ENCODE measurements around the gene ERCC8. TPM values are rescaled to one million over a fixed set of nuclear protein-coding genes. Genes with fewer than 3 reads are reported as not detected.

ERCC8 gene
- total and polyA plus RNA-seq, 2 of the 13 experiments (the other 11 are each of a cell fraction or from before 2014, with no cell fraction given): 24.4 to 35.2 TPM

GRCh38 chr5:60944904-60945812, at the start of gene ERCC8, which contains the start of gene NDUFAF2 (continued):
- TF ChIP-seq SKIL (CRISPR knock-in tag; IDR thresholded peaks at IDR 0.05; ENCODE audit: borderline replicate concordance) (no peak), BCLAF1 (IDR thresholded peaks at IDR 0.05) (no peak), ZHX2 (IDR thresholded peaks at IDR 0.05; ENCODE audit: low read depth) (no peak), ZHX2 (CRISPR knock-in tag; IDR thresholded peaks at IDR 0.05; ENCODE audit: borderline replicate concordance) (no peak), TBX3 (IDR thresholded peaks at IDR 0.05; ENCODE audit: borderline replicate concordance) (no peak), ATRX (CRISPR knock-in tag; IDR thresholded peaks at IDR 0.05; ENCODE audit: borderline replicate concordance) (no peak), ZNF333 (CRISPR knock-in tag; IDR thresholded peaks at IDR 0.05; ENCODE audit: borderline replicate concordance) (no peak), DRAP1 (CRISPR knock-in tag; IDR thresholded peaks at IDR 0.05) (peak; percentile 72), ZNF510 (CRISPR knock-in tag; IDR thresholded peaks at IDR 0.05; ENCODE audit: low read depth) (0 out of 2 replicates have a peak, but pooled peaks have one; percentile 59), U2AF1 (optimal IDR thresholded peaks at IDR 0.05; ENCODE audit: low read depth, low read length) (no peak), MEF2D (CRISPR knock-in tag; IDR thresholded peaks at IDR 0.05) (0 out of 2 replicates have a peak, but pooled peaks have one; percentile 14), MYC (CRISPR knock-in tag; IDR thresholded peaks at IDR 0.05; ENCODE audit: borderline replicate concordance) (peak; percentile 66), EED (CRISPR knock-in tag; IDR thresholded peaks at IDR 0.05) (0 out of 2 replicates have a peak, but pooled peaks have one; percentile 47), KLF9 (CRISPR knock-in tag; IDR thresholded peaks at IDR 0.05; ENCODE audit: low read depth) (no peak), CBFB (CRISPR knock-in tag; IDR thresholded peaks at IDR 0.05) (no peak), ZFP90 (CRISPR knock-in tag; IDR thresholded peaks at IDR 0.05; ENCODE audit: borderline replicate concordance) (peak; percentile 76; the same call in 1 of the 2 replicates), KMT2A (CRISPR knock-in tag; IDR thresholded peaks at IDR 0.05) (peak; percentile 76), SP5 (CRISPR knock-in tag; IDR thresholded peaks at IDR 0.05; ENCODE audit: borderline replicate concordance, low read depth) (peak; percentile 40; the same call in 1 of the 2 replicates)
